Measurements from ENCODE around the gene HAND2.
A peak's percentile ranks its signal among the peaks of the same experiment; 100 is the strongest.

HAND2 gene

DNA sequence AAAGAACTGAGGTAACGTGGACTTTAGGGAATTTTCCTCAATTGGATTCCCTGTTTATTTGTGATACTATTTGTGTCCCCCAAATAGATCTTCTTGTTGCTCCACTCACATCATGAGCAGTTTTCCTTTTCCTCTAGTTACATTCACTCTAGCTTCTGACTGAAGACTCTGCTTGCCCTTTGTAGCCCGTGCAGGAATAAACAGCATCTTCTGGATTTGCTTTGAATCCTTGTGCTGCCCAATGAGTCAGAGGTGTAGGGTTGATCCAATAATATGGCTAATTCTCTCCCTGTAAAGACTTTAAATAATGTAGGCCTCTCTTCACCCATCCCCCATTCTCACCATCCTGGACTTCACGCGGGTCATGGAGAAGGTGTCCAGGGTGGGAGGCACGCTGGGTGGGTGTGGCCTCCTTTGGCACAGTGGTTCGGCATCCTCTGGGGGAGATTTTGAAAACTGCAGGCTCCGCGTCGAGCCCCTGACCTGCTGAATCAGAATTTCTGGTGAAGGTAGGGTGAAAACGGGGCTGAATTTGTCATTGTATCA lies 9.0 kb downstream of the HAND2 start:
- DNase-seq (ENCODE audit: low read depth in 2 of 2) = no peak

DNA sequence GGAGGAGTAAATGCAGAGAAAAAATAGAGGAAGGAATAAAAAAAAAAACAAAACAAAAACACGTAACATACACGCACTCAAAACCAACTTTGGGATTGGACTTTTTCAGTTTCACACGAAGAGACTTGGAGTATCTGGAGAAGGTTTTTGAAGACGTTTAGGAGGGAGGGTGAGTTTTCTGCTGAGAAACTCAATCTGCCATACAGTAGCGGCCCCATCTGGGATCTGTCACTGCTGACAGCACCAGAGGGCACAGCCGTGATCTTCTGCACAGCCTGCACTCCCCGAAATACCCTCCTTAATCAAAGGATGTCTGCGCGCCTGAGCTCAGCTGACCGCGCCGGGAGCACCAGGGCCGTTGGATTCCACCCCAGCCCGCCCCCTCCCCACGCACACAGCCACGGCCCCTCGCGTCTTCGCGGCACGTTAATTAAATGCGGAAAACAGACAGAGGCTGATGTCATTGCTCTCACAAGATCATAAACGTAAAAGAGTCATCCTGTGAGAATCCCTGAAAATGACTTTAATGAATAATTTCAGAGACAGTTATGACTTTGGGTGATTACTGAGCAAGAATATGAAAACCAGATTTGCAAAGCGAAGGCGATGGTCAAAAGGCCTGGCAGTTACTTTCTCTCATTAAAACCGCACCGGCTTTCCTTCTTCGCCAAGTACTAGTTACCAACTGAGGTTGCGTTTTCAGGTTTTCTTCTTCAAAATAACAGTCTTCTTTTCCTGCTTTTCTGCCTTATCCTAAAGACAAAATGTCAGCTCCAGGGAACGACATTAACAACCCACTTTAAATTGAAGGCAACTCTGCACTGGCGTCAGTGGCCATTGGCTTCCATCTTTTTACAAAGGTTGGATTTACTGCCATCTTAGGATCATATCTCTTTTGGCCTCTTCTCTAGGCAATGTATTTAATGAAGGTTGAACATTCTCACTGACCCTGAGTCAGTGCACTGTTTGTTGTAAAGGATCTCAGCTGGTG lies 10.6 kb downstream of the HAND2 start:
- DNase-seq (ENCODE audit: low read depth in 2 of 2) = no peak

GRCh38 chr4:173518425-173519102 lies 11.5 kb downstream of the HAND2 start:
- no peak for DNase-seq (ENCODE audit: low read depth in 2 of 2)

DNA sequence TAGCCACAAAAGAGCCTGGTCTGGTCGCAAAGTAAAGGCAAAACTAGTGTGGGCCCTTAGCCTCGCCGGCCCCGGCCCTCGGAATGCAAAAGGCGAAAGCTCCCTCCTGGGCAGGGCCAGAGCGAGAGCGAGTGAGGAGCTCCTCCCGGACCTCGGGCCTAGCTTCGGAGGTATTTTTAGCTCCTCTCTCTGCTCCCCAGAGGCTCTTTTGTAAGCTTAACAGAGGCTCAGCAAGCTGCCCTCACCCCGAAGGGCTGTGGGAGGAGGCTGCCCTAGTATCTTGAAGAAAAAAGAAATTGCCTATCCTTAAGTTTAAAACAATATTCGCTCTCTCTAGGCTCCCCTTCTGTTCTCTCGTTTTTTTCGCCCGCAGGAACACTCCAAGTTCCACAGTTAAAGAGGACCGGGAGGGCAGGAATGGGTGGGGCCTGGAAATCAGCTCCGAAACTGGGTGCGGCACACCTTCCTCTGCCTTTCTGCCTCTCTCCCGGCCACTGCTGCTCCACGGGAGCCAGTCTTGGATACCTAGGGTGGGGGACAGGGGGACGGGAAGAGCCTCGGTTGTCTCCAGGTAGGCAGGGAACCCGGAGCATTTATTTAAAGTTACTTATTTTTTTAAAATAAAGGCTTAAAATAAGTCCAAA lies 12.1 kb downstream of the HAND2 start:
- no peak for DNase-seq (ENCODE audit: low read depth in 2 of 2)

- no peak for DNase-seq (ENCODE audit: low read depth in 2 of 2)
Observed at GRCh38 chr4:173516621-173517524, 13.2 kb downstream of the HAND2 start.

DNA sequence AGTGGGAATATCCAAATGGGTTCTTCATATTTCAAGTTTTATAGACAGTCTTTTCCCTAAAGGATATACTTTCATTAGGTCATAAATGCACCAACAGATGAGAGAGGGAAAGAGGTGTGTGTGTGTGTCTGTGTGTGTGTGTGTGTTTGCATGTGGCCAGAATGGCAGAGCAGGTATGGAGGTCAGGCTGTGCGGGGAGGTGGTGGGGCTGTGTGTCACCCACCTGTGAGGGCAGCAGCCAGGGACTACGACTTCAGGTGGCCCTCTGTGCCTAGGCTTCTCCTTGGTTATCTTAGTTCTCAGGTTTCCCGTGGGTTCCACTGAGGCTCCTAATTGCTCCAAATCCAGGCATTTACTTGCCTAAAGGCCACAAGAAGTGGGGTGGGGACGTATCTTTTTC lies 14.6 kb downstream of the HAND2 start:
- DNase-seq (ENCODE audit: low read depth in 2 of 2) = no peak

- DNase-seq (ENCODE audit: low read depth in 2 of 2) = no peak
Observed at GRCh38 chr4:173514641-173515217, 15.3 kb downstream of the HAND2 start.

GRCh38 chr4:173513651-173514050 lies 16.4 kb downstream of the HAND2 start:
- DNase-seq (ENCODE audit: low read depth in 2 of 2) = no peak

DNA sequence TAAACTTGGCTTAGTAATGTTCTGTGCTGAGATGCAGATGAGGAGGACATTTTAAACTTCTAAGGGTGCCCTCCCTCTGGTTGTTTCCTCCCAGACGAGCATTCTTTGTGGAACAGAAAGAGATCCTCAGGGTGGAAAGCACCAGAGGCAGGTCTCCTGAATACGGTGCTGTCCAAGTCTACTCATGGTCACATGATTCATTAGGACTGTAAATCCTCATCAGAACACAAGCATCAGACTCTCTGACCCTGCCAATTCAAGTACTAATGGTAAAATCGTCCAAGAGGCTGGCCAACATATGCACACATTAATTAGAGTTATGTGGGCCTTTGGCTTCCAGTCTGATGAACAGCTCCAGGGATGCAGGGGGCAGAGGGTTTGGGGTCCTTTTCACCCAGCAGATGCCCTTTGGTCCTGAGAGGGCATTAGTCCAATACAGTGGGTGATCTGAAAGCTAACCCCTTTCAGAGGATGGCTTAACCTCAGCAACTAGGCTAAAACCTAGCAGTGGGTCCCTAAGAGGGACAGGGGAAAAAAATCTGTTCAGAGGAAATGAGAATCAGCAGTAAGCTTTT lies 18.2 kb downstream of the HAND2 start:
- no peak for DNase-seq (ENCODE audit: low read depth in 2 of 2)

GRCh38 chr4:173509036-173510001 lies 20.7 kb downstream of the HAND2 start:
- DNase-seq (ENCODE audit: low read depth in 2 of 2) = no peak

GRCh38 chr4:173508386-173509035 lies 21.5 kb downstream of the HAND2 start:
- no peak for DNase-seq (ENCODE audit: low read depth in 2 of 2)

DNA sequence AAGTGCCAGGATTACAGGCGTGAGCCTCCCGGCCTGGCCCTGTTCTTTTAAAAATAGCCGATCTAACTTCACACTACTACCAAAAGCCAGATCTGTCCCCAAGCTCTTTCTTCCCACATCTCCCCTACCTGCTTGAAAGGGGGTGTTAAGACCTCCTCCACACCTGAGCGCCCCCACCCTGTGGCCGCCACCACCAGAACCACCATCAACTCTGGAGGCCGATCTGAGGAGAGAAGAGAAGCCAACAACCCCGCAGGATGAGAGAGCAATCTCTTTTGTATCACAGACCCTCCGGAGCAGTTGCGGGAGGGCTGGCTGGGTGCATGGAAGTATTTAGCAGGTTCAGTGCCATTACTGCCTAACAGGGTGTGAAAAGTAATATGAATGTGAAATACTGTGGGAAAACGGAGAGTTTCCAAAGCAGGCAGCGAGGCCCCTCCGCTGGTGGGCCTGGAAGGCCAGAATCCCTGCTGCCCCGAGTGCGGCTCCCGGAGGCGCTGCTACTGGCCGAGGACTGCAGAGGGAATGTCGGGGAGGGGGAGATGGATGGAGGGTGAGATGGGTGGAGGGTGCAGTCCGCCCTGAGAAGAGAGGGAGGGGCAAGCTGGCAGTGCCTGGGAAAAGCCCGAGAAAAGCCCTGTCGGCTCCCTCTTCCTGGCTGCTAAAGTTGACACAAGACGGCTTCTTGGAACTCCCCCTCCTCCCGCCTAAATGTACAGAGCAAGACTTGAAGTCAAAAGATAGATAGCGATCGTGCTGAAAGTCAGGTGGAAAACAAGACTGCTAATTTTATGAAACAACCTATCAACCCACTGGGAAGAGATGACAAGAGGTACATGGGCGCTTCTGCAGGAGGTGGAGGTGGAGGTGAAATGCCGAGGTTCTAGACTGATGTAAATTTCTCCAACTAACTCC lies 22.3 kb downstream of the HAND2 start:
- no peak for DNase-seq (ENCODE audit: low read depth in 2 of 2)

GRCh38 chr4:173506597-173507211 lies 23.3 kb downstream of the HAND2 start:
- DNase-seq (ENCODE audit: low read depth in 2 of 2) = no peak

GRCh38 chr4:173505924-173506518 lies 24.0 kb downstream of the HAND2 start:
- peak in 1 of 2 donors; percentile 33 for DNase-seq (ENCODE audit: low read depth in 2 of 2)

DNA sequence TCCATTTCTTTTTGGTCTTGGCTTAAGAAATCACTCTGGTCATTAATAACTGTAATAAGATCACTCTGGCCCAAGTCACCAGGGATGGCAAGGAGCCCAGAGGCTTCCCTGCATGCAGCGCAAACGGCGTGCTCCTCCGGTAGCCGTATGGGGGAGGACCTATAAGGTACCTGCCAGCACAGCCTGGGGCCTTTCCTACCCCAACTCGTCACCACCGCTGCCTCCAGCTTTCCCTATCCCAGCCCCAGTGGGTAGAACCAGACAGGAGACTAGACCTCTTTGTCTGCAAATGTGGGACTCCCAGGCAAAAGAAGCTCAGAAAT lies 25.9 kb downstream of the HAND2 start:
- no peak for DNase-seq (ENCODE audit: low read depth in 2 of 2)

DNA sequence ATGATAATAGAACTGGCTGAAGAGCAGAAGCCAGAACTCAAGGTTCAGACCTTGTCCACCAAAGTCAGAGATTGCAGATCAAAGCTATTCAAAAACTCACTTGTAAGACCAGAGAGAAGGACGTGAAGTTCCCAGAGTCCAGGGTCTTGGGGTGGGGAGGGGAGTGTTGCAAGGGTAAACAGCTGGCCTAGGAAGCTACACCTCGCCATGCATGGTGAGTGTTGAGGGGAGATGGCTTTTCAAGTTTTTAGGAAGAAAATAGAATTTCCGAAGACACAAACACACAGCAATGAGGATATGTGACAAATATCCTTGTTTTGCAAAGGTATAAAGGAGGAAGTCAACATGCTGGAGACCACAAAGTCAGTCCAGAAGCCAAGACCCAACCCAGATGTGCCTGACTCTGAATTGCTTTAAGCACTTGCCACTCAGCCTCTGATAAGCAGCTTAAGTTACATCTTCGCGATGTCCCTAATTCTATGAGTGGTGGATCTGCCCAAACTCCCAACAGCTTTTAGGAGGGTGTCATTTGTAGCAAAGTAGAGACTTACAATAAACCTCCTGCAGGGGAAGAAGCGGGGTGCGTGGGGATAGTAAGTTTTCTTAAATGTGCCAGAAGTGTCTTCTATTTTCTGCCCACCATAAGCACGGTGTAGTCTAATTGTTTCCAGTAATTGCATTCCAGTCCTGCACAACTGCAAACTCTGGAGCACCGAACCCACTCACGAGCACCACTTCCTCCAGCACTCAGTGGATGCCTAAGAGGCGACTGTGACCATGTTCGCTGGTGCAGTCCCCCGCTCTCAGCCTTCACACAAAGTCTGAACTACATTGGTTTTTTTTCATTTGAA lies 26.5 kb downstream of the HAND2 start:
- DNase-seq (ENCODE audit: low read depth in 2 of 2) = no peak
